Nephron (organoid): ENCODE data around the gene SELENOS.

Source experiments
- H3K27ac Mint-ChIP-seq, 3 experiments: 2 replicates each; pipeline ENCODE4 v1.8.0; 2020; ENCODE audit warnings: mixed read lengths in 3 of 3, mild to moderate bottlenecking in 2 of 3, moderate library complexity in 1 of 3
- H3K27me3 Mint-ChIP-seq: 2 replicates; pipeline ENCODE4 v1.8.0; 2021; ENCODE audit warnings: low read depth, mild to moderate bottlenecking, moderate library complexity, mixed read lengths
- H3K36me3 Mint-ChIP-seq: 2 replicates; pipeline ENCODE4 v1.8.0; 2020; ENCODE audit warnings: low read depth, mixed read lengths
- H3K4me1 Mint-ChIP-seq: 2 replicates; pipeline ENCODE4 v1.8.0; 2020; ENCODE audit warnings: mixed read lengths
- H3K4me3 Mint-ChIP-seq, 3 experiments: 2 replicates each; pipeline ENCODE4 v1.8.0; 2020; ENCODE audit warnings: mild to moderate bottlenecking in 3 of 3, mixed read lengths in 3 of 3, moderate library complexity in 2 of 3
- H3K9me3 Mint-ChIP-seq: 2 replicates; pipeline ENCODE4 v1.8.0; 2020; ENCODE audit warnings: mixed read lengths
- TF ChIP-seq, protein P1 (sequence below), 3 experiments: fragments of 200-600 bp; sonication (generic); IDR thresholded peaks; one replicate each; pipeline ENCODE4 v1.5.0; 2021; ENCODE audit warnings: antibody characterized with exemption in 3 of 3; ENCODE audit not compliant: unreplicated experiment in 3 of 3

SELENOS gene

DNA sequence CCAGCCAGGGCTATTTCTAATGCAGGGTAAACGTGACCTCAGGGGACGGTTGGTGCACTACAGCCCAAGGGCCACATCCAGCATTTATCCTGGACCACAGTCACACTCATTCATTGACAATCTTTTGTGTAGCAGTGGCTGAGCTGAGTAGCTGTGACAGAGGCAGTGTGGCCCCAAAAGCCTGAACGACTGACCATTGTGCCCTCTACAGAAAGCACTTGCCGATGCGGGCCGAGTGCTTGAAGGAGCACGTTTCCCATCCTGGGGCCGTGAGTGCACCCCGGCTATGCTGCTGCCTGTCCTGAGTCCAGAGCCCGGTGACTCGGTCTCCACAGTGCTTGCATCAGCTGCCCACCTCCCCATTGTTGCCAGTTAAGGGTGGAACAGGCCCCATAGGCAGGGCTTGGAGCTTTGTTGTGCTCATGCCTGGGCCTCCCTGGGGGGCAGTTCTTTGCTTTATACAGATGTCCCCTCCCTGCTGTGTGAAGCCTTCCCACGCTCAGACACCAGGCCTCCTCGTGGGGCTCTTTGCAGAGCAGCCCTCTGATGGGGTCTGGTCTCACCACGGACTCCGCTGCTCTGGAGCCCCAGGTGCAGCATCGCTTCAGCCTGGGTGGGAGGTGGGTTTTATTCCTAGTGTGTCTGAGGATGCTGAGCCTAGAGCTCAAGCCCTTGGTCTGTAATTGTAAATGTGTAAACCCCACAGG, 30.8 kb upstream of the SELENOS start:
- TF ChIP-seq, protein P1, sequence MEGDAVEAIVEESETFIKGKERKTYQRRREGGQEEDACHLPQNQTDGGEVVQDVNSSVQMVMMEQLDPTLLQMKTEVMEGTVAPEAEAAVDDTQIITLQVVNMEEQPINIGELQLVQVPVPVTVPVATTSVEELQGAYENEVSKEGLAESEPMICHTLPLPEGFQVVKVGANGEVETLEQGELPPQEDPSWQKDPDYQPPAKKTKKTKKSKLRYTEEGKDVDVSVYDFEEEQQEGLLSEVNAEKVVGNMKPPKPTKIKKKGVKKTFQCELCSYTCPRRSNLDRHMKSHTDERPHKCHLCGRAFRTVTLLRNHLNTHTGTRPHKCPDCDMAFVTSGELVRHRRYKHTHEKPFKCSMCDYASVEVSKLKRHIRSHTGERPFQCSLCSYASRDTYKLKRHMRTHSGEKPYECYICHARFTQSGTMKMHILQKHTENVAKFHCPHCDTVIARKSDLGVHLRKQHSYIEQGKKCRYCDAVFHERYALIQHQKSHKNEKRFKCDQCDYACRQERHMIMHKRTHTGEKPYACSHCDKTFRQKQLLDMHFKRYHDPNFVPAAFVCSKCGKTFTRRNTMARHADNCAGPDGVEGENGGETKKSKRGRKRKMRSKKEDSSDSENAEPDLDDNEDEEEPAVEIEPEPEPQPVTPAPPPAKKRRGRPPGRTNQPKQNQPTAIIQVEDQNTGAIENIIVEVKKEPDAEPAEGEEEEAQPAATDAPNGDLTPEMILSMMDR (IDR thresholded peaks at IDR 0.05; ENCODE audit: unreplicated experiment in 3 of 3): no peak
- Mint-ChIP-seq H3K4me3 (no peak overlapping the region), H3K27ac (no peak overlapping the region), H3K9me3 (no peaks in the 10 kb centered on the region), H3K36me3 (no peaks in the 10 kb centered on the region), H3K4me1 (no peaks in the 10 kb centered on the region), H3K27me3 (peaks cover 12% of the 10 kb centered on the region)

DNA sequence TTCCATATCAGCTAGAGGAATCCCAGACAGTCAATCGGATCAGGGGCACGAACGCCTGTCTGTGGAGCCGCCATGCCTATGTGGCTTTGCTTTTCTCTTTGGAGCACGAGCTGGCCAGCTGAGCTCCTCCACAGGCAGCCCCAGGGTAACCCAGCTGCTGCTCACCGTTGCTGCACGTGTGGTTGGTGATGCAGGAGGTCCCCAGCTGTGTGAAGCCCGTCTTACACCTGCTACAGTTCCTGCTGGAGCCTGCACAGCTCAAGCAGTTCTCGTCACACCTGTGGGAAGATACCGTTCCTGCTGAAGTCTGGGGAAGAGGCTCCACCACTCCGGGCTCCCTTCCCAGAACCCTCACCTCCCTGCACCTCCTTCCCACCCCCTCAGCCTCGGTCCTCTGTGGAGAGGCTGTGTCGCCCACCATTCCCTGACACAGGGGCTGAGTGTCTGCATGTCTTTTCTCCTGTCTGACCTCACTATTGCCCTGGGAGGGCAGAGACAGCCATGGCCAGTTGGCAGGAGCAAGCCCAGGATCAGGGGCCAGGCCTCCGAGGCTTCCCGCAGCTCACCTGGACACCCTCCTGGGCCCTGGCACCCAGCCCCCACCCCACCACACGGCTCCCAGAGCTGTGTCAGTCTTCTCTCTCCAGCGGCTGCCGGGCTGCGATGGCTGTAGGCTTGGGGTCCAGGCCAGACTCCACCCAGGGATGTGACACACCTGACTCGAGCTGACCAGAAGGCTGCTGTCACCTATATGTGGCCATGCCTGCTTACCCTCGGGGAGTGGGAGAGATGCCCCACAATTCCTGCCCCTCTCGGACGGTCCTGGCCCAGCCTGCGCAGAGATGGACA, 30.0 kb upstream of the SELENOS start:
- no peaks in the 10 kb centered on the region for H3K36me3 Mint-ChIP-seq
- TF ChIP-seq, protein P1 (IDR thresholded peaks at IDR 0.05; ENCODE audit: unreplicated experiment in 3 of 3): no peak

DNA sequence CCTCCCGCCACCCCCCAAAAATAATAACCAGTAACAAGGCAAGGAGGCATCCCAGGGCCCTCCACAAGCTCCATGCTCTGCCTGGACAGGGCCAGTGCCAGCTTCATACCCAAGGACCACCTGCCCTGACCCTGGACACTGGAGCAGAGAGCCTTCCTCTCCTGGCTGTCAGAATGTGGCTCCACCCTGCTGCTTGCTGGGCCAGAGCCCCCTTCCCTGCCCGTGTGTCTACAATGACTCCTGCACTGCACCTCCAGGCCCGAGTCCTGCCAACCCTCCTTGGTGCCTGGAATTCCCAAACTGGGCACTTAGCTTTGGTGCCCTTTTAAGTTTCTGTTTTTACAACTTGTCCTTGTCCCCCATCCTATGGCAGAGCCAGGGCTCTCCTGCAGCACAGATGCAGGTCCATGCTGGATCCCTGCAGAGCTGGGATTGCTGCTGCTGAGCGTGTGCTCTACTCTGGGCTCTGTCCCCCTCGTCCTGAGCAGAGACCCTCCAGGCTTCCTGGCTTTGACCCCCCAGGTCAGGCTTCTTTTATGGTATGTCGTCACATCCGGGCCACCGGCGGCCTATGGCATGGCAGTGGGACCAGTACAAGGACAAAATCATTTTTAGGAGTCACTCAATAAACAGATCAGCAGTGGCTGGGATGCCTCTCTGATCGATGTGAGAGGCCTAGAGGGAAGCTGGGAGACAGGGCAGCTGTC, 29.2 kb upstream of the SELENOS start:
- H3K27ac Mint-ChIP-seq: no peak overlapping the region
- H3K27me3 Mint-ChIP-seq: peaks cover 13% of the 10 kb centered on the region
- no peaks in the 10 kb centered on the region for H3K36me3 Mint-ChIP-seq
- TF ChIP-seq, protein P1 (IDR thresholded peaks at IDR 0.05; ENCODE audit: unreplicated experiment in 3 of 3): no peak
- H3K4me3 Mint-ChIP-seq: no peak overlapping the region
- no peaks in the 10 kb centered on the region for H3K4me1 Mint-ChIP-seq
- no peaks in the 10 kb centered on the region for H3K9me3 Mint-ChIP-seq

More for the DNA sequence above, 30.0 kb upstream of the SELENOS start:
- Mint-ChIP-seq H3K27me3 (peaks cover 16% of the 10 kb centered on the region), H3K4me1 (no peaks in the 10 kb centered on the region), H3K9me3 (no peaks in the 10 kb centered on the region), H3K27ac (no peak overlapping the region), H3K4me3 (no peak overlapping the region)

DNA sequence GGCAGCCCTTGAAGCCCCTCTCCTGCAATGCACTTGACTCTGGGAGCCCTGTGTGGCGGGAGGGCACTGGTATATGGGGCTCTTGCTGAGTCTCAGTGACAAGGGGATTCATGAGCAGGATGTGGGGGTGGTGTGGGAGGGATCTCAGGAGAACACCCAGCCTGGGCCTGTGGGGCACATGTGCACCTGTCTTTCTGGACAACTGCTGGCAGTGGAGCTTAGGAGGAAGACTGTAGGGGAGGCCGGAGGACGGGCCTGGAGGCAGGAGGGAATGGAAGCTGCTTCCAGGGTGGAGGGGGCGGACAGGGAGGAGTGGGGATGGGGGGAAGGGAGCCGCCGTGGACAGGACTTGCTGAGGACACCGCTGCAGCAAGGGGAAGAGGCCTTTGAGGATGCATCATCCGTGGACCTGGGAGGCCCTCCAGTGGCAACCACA, 28.6 kb upstream of the SELENOS start:
- Mint-ChIP-seq H3K27ac (no peak overlapping the region), H3K4me1 (no peaks in the 10 kb centered on the region), H3K36me3 (no peaks in the 10 kb centered on the region), H3K4me3 (no peak overlapping the region), H3K27me3 (peaks cover 13% of the 10 kb centered on the region), H3K9me3 (no peaks in the 10 kb centered on the region)
- TF ChIP-seq, protein P1 (IDR thresholded peaks at IDR 0.05; ENCODE audit: unreplicated experiment in 3 of 3): no peak

DNA sequence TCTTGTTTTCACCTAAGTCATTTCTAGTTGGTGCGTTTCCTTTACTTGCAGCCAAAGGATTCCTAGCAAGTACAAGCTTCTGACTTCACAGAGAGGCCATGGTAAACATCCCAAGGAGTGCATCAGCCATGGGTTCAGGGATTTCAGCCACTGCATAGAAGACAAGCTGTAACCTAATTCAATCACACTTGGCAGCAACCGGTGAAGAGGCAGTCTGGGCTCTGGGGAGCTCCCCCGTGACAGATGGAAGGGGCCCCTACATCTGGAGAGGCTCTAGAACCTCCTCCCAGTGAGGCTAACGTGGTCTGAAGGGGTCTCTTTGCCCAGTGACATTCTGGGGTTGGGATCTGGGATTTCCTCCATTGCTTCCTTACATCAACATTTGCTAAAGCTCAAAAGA, 26.1 kb upstream of the SELENOS start:
- H3K27me3 Mint-ChIP-seq: peaks cover 13% of the 10 kb centered on the region
- TF ChIP-seq, protein P1 (IDR thresholded peaks at IDR 0.05; ENCODE audit: unreplicated experiment in 3 of 3): no peak
- no peak overlapping the region for H3K27ac Mint-ChIP-seq
- no peaks in the 10 kb centered on the region for H3K4me1 Mint-ChIP-seq
- H3K4me3 Mint-ChIP-seq: no peak overlapping the region
- H3K9me3 Mint-ChIP-seq: no peaks in the 10 kb centered on the region
- H3K36me3 Mint-ChIP-seq: no peaks in the 10 kb centered on the region
